ACHN (cell line): ENCODE measurements around the gene TEN1.
A peak's percentile ranks its signal among the peaks of the same experiment; 100 is the strongest.
"Not testable (repeated sequence)": the region's sequence is repeated elsewhere in the genome, so short reads cannot be mapped to it uniquely, and the experiment has no call there.

Source experiments
- DNase-seq: peaks from one replicate; pipeline ENCODE4 v3.0.0-alpha.2; 2015
- in situ Hi-C: cut with HindIII; loops from 2 replicates; pipeline ENCODE4 v1.10.0; 2017; ENCODE audit warnings: low sequenced_read_pairs, low pct_ligation_motif_present, low pct_unique_long_range_greater_than_20kb

Gene TEN1

GRCh38 chr17:76019833-76020467 is 40.9 kb downstream of the TEN1 start:
- DNase-seq, result no peak
- in situ Hi-C loops, result no loop called here

- DNase-seq, result no peak
- in situ Hi-C loops, result no loop called here
Measured at GRCh38 chr17:76022285-76022684, 43.2 kb downstream of the TEN1 start.

DNA sequence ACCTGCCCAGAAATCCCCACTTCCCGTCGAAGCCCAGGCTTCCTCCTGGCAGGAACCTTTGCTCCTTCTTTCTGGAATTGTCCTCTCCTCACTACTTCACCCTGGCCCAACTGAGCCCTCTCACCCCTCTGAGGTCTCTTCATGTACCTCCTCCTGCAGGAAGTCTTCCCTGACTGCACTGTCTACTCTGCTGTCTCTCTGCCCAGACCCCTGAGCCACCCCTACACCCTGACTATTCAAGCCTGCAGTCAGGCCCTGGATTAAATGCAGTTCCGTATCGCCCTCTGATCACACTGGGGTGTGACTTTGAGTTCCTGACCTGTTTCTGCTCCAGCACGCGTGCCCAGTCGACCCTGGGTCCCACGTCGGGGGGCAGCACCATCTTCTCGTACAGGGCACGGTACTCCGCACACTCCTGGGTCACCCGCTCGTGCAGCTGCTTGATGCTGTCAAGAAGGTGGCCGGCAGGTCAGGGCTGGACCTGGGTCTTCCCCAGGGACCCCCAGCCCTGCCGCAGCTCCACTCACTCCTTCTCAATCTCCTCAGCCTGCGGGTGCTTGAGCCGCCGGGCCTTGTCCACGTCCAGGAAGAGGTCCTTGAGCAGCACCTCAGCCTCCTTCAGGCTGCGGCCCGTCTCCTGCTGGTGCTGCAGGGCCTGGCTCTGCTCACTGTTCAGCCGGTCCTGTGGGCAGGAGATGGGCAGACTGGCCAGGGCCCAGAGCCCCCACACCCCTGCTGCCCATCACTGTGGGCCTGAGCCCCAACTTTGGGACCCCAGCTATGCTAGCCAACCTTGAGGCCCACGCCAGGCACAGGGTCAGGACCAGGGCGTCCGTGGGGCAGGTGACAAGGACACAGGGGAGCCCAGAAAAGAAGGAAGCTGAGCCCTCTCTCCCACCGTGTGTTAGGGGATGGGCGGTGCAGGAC is 44.2 kb downstream of the TEN1 start:
- no peak for DNase-seq
- in situ Hi-C loops, result no loop called here

GRCh38 chr17:76023900-76024237 is 44.8 kb downstream of the TEN1 start:
- DNase-seq, result no peak
- in situ Hi-C loops, result no loop called here

DNA sequence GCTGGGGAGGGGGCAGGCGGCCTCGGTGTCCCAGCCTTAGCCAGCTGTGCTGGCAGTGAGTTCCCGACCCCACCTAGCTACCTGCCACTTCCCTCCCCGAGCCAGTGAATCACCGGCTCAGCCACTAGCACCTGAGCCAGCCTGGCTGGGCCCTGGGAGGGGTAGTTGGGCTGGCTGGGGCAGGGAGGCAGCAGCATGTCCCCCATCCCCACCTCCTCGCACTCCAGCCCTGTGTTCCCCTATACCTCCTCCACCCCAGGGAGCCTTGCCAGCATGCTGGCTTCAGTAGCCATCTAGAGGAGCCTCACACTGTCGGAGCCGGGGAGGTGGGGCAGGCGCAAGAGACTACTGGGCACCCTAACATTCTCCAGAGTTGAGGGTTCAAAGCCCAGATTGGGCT is 45.3 kb downstream of the TEN1 start:
- in situ Hi-C loops, result no loop called here
- DNase-seq, result no peak

GRCh38 chr17:76025294-76025693 is 46.3 kb downstream of the TEN1 start:
- in situ Hi-C loops, result no loop called here
- no peak for DNase-seq

DNA sequence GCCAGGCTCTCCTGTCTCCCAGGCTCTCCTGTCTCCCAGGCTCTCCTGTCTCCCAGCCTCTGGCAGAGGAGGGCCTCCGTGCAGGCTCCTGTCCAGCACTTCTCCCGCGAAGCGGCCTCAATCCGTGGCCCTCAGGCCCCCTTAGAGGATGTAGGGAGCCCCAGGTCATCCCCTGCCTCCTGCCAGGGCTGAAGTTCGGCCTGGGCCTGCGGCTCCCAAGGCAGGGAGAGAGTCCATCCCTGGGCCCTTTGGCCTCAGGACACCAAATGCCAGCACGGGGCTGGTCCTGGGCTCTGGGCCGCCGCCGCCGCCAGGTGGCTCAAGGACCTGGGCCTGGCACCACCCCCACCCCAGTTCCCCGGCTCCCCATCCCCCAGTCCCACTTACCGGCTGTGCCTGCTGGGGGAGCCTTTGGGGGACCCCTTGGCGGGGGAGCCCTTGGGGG is 47.7 kb downstream of the TEN1 start:
- peak; percentile 34 for DNase-seq
- in situ Hi-C loops, result no loop called here

- in situ Hi-C loops, result no loop called here
- peak; percentile 83 for DNase-seq
Measured at GRCh38 chr17:76027159-76027839, 48.3 kb downstream of the TEN1 start, which contains the start of gene EVPL. TSS of gene EVPL (minus strand) at chr17:76027306. CDS start at chr17:76027198, 108 bp downstream.

GRCh38 chr17:76032073-76032779 is 53.2 kb downstream of the TEN1 start:
- in situ Hi-C loops, result no loop called here
- peak; percentile 14 for DNase-seq

GRCh38 chr17:76032780-76033108 is 53.7 kb downstream of the TEN1 start:
- DNase-seq, result no peak
- in situ Hi-C loops, result no loop called here

- in situ Hi-C loops, result no loop called here
Measured at GRCh38 chr17:76033139-76033538, 54.1 kb downstream of the TEN1 start.

DNA sequence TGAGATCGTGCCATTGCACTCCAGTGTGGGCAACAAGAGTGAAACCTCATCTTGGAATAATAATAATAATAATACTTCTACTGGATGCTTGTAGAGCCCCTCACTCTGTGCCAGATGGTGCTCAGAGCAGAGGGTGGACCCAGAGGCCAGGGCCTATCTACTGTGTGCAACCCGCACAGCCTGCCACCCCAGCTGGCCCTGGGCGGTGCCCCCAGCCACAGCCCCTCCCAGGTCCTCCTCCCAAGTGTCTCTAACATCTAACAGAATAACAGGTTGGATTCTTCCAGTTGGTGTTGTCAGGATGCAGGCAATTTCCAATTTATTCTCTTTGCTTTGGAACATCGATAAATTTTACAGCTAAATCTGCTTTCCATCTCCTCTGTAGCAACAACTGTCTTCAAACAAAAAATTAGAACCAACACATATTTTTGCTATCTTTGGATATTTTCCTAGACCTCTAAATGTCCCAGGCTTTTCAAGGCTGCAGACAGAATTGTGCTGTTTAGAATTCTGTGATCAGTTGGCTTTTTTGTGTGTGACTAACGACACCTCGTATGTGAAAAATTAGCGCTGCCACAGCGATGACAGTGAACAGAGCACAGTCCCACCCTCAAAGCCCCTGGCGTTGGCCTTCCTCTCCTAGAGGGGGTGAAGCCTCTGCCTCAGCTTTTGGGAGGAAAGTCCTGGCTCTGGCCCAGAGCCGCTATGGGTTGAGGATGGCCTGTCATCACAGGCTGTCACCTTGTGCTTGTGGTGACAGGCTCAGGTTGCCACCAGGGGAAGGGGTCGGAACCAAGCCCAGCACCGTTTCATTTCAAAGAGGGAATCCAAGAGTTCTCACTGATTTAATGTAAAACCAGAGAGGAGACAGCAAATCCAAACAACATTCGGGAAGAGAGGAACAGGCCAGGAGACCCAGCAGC is 55.6 kb downstream of the TEN1 start:
- in situ Hi-C loops, result no loop called here
- no peak for DNase-seq

More at GRCh38 chr17:76033139-76033538, 54.1 kb downstream of the TEN1 start:
- DNase-seq, result no peak

DNA sequence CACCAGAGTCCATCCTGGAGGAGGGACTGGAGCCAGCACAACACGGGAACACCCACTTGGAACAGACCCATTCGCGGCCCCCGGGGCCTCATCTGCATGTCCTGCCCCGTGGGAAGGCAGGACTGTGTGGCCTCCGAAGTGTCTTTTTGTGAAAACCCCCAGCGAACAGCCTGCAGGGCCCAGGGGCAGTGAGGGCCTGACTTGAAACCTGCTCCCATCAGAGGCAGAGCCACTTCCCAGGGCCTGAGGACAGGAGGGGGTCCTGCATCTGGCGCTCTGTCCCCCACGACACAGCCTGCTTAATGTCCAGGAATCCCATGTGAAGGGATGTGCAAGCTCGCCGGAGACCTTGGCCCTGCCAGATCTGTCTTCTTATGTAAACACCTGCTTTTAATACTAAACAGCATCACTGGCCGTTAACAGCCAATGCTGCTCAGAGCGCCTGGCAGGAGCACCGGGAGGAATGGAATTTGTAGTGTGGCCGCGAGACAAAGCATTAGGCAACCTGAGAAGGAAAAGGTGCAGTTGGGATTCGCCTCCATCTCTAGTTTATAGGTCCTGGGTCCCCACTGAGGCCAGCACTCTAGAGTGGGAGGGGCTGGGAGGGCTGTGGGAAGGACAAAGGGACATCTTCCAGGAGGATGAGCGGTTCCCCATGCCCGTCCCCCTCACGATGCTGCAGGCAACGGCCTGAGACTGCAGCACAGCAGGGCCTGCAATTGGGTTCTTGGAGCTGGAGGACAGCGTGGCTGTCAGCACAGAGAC is 57.6 kb downstream of the TEN1 start:
- in situ Hi-C loops, result no loop called here
- no peak for DNase-seq

GRCh38 chr17:76038050-76038449 is 59.0 kb downstream of the TEN1 start:
- no peak for DNase-seq
- in situ Hi-C loops, result no loop called here

DNA sequence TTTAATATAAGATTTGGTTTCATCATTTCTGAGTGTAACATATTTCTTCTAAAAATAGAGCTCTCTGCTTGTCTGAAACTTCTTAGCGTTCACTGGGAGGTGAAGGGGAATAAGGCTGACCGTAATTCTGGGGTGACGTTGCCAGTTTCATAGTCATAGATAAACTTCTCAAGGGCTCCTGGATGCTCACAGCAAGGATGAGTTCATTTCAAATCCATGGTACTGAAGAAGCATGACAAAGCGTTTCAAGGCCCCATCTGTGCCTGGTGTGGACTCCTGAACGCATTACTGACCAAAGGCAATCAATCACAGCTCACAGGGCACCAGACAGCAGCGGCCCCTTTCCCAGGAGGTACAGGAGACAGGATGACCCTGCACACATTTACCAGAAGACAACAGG is 60.1 kb downstream of the TEN1 start:
- in situ Hi-C loops, result no loop called here
- DNase-seq, result no peak

DNA sequence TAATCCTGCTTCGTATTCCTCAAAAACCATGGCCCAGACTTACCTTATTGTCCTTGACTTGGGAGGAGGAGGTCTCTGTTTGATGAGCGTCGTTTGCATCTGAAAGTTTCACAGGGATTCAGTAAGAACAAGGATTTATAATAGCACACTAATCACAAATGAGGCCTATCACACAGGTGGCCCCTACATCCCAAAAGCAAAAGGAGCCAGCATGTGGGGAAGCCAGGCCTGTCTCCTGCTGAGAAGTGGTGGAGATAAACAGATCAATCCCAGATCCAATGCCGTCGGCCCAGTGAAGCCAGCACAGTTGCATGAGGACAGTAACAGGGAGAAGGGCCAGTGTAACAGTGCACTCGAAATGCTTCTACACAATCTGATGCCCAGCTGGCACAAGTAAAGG is 61.3 kb downstream of the TEN1 start:
- in situ Hi-C loops, result no loop called here
- DNase-seq, result no peak

- DNase-seq, in situ Hi-C loops: not testable (repeated sequence)
Measured at GRCh38 chr17:76042868-76043267, 63.8 kb downstream of the TEN1 start.
